SH-SY5Y (cell line): ENCODE results near the gene BHLHE40.

ENCODE experiments used
- GATA2 ChIP-seq: IDR thresholded peaks from 2 replicates; pipeline ENCODE4 v1.6.1; 2011; ENCODE audit warnings: mild to moderate bottlenecking, low read depth, low read length
- GATA3 ChIP-seq: IDR thresholded peaks from 2 replicates; pipeline ENCODE4 v1.6.1; 2011; ENCODE audit warnings: low read depth, mild to moderate bottlenecking, low read length, moderate library complexity

DNA sequence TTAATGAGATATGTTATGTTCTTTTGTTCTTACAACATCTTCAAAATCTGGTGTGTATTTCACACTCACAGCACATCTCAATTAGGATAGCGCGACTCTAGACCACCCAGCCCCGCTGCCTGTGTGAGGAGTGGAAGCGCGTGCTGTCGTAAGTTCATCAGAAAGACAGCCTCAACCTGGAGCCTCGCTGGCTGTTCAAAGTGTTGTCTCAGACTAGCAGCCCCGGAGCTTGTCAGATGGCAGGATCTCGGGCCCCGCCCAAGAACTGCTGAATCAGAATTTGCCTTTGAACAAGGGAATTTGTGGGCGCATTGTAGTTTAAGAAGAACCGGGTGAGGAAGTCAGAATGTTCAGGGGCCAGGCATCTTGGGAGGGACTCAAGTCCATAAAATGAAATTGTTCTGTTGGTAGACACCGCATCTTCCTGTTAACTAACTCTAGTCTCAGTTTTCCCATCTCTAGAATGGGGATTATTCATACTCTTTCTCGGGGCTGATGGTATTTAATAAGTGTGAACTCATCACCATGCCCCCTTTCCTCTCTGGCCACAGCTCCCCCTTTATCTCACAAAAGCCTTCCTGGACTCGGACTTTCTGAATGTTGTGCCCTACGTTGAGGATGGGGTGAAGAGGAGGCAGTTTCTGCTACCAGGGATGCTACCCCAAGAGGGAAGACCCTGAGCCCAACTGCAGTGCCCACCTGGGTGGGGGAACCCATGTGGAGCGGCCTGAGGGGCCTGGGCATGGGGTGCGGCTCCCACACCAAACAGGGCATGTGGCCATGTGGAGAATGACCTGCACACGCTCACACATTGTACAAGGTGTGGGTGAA, 40.4 kb downstream of the BHLHE40 start:
- TF ChIP-seq GATA2: no peak
- TF ChIP-seq GATA3: no peak
